ELF-1 (cell line): ENCODE measurements around the gene TMPRSS15.

ENCODE experiments used
- DNase-seq: peaks from one replicate; pipeline ENCODE4 v3.0.0-alpha.2; 2016; ENCODE audit warnings: low read depth, low spot score

The TMPRSS15 gene

GRCh38 chr21:18349468-18349867 is 54.1 kb downstream of the TMPRSS15 start:
- DNase-seq, result no peak

DNA sequence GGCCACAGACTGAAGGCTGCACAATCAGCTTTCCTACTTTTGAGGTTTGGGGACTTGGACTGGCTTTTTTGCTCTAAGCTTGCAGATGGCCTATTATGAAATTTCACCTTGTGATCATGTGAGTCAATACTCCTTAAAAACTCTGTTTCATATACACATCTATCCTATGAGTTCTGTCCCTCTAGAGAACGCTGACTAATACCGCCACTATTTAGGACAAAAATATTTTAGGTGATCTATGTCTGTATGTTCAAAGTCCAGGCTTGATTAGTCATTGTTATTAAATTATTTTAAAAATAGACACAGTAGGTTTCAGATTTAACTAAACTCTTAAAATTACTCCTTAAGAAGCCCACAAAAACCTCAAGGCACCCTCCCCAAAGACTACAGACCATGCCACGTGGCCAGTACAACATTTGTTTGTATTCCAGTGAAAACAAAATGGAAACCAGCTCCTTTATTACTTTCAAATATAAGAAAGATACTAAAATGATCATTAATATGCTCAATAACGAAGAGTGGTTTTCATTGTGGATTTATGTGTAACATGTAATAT is 63.1 kb downstream of the TMPRSS15 start:
- DNase-seq, result no peak

DNA sequence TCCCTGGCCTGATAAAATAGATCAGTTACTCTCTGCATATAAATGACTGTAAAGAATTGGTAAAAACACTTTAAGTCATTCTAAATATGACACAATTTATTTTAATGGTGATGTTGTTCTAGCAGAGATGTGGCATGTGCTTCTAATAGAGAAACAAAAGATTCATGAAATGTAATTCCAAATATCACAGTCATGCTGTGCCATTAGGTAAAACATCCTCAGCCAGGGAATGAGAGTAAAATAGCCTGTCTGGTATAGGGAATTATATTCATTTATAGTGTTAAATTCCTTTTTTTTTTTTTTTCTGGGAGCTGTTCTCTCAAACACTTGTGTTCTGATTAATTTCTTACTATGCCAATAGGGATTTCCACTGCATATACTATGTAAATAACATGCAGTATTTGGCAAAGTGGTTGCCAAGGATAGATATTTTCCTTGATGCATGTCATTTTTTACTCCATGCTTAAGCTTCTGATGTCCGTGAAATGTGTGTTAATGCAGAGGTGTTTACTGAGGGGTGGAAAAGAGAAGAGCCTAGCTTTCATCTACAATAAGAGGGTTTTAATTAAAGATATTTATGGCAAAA is 67.8 kb downstream of the TMPRSS15 start:
- no peak for DNase-seq

DNA sequence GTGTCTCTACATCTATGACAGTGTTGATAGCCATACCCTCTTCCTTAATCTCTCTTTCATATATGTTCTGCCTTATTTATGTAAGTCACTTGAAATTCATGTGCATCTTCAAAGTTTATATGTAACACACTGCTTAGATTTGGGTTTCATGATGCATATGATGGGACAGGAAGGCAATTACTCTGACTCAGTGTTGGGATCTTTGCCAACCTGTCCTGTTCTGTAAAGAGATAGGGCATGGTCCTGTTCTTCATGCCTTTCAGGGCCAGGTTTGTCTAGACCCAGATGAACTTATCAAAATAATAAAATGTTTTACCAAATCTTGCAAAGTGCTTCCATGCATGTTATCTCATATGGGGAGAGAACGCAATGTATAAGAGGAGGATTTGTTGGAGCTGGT is 69.5 kb downstream of the TMPRSS15 start:
- DNase-seq, result no peak

- no peak for DNase-seq
These were observed 85.4 kb downstream of the TMPRSS15 start for GRCh38 chr21:18318156-18318555.

GRCh38 chr21:18298228-18298627 is 105.4 kb downstream of the TMPRSS15 start:
- DNase-seq, result peak; percentile 31

GRCh38 chr21:18294100-18294499 is 109.5 kb downstream of the TMPRSS15 start:
- no peak for DNase-seq

- DNase-seq, result no peak
These were observed 113.7 kb downstream of the TMPRSS15 start for GRCh38 chr21:18289876-18290275.

DNA sequence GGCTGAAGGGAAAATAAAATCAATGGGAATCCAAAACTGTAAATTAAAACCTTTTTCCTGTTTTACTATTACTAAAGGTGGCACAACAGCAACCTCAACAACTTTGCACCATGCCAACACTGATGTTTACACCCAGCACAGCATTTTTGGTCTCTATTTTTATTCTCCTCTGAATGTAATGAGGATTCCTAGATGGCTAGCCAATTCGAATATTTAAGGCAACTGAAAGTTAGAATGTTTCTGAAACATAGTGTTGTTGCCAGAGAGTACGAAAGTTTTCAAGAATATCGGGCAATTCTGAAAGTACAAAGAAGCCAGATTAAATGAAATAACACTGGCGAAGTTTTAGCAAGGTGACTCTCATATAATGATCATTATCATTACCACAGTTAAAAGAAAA is 118.2 kb downstream of the TMPRSS15 start:
- no peak for DNase-seq

GRCh38 chr21:18275781-18276180 is 127.8 kb downstream of the TMPRSS15 start:
- DNase-seq, result no peak

- no peak for DNase-seq
These were observed 129.2 kb downstream of the TMPRSS15 start for GRCh38 chr21:18274370-18274769.

- no peak for DNase-seq
These were observed 130.2 kb downstream of the TMPRSS15 start for GRCh38 chr21:18273400-18273799.

DNA sequence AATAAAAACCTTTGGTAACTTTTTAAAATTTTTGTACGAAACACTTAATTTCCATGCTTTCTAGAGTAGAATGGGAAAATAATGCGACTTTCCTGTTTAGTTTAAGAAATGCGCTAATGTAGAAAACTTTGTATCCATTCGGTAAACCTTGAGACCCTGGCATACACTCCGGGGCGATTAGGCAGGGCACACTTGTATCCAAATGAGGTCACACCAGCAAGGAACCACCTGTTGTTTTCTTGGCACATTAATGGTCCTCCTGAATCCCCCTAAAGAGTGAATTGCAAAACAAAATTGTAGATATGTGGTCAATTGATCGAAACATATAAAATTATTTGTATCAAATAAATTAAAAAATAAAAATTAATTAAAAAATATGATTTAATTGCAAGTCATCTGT is 133.7 kb downstream of the TMPRSS15 start:
- no peak for DNase-seq

DNA sequence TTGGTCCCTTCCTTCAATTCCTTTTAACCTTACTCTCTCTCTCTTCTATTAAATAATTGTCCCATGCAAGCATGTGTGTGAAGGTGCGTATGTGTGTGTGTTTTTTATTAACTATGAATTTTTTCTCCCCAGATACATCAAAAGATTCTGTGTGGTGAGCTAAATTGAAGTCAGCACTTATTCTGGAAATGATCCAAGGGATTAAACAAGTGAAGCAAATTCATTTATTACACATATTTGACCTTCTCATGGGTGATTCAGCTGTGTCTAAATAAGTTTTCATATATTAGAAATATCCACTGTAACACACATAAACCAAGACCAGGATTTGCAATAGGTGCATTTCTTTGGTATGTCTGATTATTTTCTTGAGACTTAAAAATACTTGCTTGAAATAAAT is 134.7 kb downstream of the TMPRSS15 start:
- no peak for DNase-seq

DNA sequence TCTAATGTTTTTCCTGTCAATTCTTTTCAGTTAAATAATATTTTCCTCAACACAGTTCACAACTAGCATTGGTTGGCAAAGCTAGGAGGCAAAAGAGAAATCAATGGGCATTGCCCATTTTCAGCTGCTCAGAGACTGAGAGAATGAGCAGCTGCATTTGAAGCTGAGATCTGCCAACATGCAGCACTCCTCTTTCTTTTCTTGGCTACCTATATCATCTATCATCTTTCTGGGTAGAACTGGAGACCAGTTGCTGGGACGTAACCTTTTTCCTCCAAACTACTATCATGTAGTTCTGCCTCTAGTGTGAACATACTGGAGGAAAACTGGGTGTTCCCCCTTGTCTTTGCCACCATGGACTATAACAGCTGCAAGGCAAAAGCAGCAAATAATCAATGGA is 136.1 kb downstream of the TMPRSS15 start:
- DNase-seq, result no peak

GRCh38 chr21:18265944-18266343 is 137.6 kb downstream of the TMPRSS15 start:
- no peak for DNase-seq

GRCh38 chr21:18253799-18254198 is 149.8 kb downstream of the TMPRSS15 start:
- DNase-seq, result no peak

- no peak for DNase-seq
These were observed 150.4 kb downstream of the TMPRSS15 start for GRCh38 chr21:18253221-18253620.

DNA sequence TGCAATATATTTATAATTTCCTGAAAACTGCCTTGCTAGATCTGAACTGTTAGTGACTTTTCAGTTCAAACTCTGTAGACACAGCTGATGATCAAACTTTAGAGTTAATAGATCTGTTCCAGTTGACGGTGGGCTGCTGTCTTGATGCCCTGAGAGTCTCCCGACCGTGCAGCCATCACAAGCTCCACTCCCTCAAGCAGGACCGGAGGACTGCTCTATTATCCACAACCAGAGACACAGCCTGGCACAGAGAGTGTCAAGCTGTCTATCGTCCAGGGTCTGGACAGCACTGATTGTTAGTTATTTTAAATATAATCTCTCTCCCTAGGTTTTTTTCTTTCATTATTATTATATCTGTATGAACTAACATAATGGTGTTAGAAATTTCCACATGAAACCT is 150.9 kb downstream of the TMPRSS15 start:
- DNase-seq, result no peak

DNA sequence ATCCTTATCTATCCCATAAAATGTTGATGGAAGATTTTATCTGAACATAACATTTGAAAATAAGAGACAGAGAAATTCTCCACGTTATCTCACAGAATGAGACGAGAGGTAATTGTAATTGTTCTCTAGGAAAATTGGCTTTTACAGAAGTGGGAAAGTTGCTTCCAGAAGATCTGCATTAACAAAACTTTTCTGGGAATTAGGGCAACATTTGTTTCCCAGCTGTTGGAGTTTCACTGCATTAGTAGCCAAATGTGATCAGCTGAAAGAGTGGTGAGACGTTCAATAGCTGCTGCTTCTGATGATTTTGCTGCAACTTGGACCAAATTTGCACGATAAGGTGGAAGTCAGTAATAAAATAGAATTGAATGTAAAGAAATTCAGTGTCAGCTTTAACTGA is 151.3 kb downstream of the TMPRSS15 start:
- DNase-seq, result no peak

DNA sequence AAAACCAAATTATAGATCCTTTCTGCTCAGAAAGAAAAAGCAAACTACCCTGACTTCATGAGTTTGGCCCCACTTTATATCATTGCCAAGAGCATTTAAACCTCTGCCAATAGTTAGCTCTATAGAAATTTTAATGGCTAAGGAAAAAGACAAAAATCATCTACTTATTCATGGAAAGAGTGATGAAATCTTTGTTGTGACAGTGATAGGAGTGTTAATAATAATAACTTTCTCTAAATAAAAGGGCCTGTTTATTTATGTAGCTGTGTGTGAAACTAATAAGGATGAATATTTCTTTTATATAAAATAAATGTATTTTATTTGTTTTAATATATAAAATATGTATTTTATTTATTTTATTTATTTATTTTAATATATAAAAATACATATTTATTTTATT is 152.5 kb downstream of the TMPRSS15 start:
- DNase-seq, result no peak

DNA sequence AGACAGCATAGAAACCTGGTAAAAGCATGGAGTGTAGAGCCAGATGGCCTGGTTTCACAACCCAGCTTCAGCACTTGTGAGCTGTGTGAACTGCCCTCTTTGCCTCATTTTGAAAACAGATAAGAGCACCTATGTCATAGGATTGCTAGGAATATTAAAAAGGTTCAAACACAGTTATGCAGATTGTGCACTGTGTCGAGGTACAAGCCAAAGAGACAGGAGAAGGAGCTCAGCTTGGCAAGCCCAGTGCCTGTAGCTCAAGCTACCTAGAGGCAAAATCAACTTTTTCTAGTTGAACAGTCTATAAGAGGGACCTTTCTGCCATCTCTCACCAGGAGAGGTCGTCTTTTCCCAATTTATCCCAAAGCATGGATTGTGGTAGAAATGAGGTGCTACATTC is 153.9 kb downstream of the TMPRSS15 start:
- peak; percentile 8 for DNase-seq

- DNase-seq, result no peak
These were observed 155.4 kb downstream of the TMPRSS15 start for GRCh38 chr21:18248171-18248570.

- DNase-seq, result no peak
These were observed 158.1 kb downstream of the TMPRSS15 start for GRCh38 chr21:18245464-18245967.
